ENCODE measurements around the gene SHANK1.
"Not testable (repeated sequence)": the region's sequence is repeated elsewhere in the genome, so short reads cannot be mapped to it uniquely, and the experiment has no call there.

The SHANK1 gene

DNA sequence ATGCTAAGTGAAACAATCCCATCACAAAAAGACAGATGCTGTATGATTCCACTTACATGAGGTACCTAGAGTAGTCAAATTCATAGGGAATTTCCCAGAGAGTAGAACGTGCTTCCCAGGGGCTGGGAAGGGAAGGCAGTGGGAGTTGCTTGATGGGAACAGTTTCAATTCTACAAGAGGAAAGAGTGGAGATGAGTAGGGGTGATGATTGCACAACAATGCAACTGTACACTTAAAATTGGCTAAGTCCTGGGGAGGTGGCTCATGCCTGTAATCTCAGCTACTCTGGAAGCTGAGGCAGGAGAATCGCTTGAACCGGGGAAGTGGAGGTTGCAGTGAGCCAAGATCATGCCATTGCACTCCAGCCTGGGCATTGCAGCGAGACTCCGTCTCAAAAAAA, 101.2 kb downstream of the SHANK1 start:
- not testable (repeated sequence) for H3K4me1 ChIP-seq (ENCODE audit: control insufficient read depth, insufficient read depth, low read length); H3K36me3 ChIP-seq (ENCODE audit: control insufficient read depth, insufficient read depth, low read length); H3K27me3 ChIP-seq (ENCODE audit: control insufficient read depth, insufficient read depth, low read length); DNase-seq (ENCODE audit: low read depth, low spot score); H3K27ac ChIP-seq (ENCODE audit: low read length); H3K4me3 ChIP-seq (ENCODE audit: low read length); H3K9me3 ChIP-seq (ENCODE audit: control insufficient read depth, insufficient read depth, low read length)
- WGBS (ENCODE audit: insufficient coverage, insufficient read length): no CpG with 5 or more reads among the region's 5 CpGs

DNA sequence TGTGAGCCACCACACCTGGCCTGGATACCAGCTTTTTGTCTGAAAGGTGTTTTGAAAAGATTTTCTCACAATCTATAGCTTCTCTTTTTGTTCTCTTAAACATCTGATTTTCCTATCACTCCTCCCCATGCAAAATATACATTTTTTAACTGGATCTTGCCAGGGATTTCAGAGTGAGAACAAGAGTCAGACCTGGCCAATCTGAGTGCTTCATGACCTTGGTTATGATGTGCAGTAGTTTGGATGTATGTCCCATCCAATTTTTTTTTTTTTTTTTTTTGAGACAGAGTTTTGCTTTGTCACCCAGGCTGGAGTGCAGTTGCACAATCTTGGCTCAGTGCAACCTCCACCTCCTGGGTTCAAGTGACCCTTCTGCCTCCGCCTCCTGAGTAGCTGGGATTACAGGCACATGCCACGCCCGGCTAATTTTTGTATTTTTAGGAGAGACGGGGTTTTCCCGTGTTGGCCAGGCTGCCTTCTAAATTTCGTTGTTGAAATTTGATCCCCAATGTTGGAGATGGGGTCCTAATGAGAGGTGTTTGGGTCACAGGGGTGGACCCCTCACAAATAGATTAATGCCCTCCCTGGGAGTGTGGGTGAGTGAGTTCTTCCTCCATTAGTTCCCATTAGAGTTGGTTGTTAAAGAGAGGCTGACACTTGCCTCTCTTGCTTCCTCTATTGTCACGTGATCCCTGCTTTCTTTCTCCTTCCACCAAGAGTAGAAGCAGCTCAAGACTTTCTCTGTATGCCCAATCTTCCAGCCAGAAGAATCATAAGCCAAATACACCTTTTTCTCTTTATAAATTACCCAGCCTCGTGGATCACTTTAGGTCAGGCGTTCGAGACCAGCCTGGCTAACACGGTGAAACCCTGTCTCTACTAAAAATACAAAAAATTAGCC, 106.8 kb downstream of the SHANK1 start:
- WGBS (ENCODE audit: insufficient coverage, insufficient read length): no CpG with 5 or more reads among the region's 11 CpGs
- not testable (repeated sequence) for H3K9me3 ChIP-seq (ENCODE audit: control insufficient read depth, insufficient read depth, low read length); H3K4me1 ChIP-seq (ENCODE audit: control insufficient read depth, insufficient read depth, low read length); H3K27me3 ChIP-seq (ENCODE audit: control insufficient read depth, insufficient read depth, low read length); H3K4me3 ChIP-seq (ENCODE audit: low read length); H3K36me3 ChIP-seq (ENCODE audit: control insufficient read depth, insufficient read depth, low read length); DNase-seq (ENCODE audit: low read depth, low spot score); H3K27ac ChIP-seq (ENCODE audit: low read length)

All from iPS DF 6.9 (cell line).